Natural killer cell (primary cell): ENCODE results near the gene IL10. TPM values are rescaled to one million over a fixed set of nuclear protein-coding genes. Genes with fewer than 3 reads are reported as not detected.

Experiments
- ATAC-seq, 3 donors: fragments of 150-1000 bp in 2 of 3; fragments of 200-7000 bp in 1 of 3; cut with Tn5 transposase; 1 replicate in 1 of 3; 2 replicates in 2 of 3; pipeline ENCODE4 v1.10.0; 2021; ENCODE audit warnings: mild to moderate bottlenecking in 2 of 3, moderate library complexity in 2 of 3
- DNase-seq, 2 donors: peaks; one replicate each; pipeline versions ENCODE4 v3.0.0 to v3.0.0-alpha.2; 2013 to 2021; ENCODE audit warnings: mixed read lengths in 1 of 2
- H3K27ac ChIP-seq: one replicate; pipeline ENCODE4 v1.5.1; 2013; ENCODE audit warnings: mild to moderate bottlenecking, low read length
- H3K27me3 ChIP-seq: one replicate; pipeline ENCODE4 v1.6.1; 2013; ENCODE audit warnings: low read length; ENCODE audit not compliant: control insufficient read depth, insufficient read depth
- H3K36me3 ChIP-seq: one replicate; pipeline ENCODE4 v1.6.1; 2013; ENCODE audit warnings: low read length; ENCODE audit not compliant: control insufficient read depth, insufficient read depth
- H3K4me1 ChIP-seq: one replicate; pipeline ENCODE4 v1.6.1; 2013; ENCODE audit warnings: low read length; ENCODE audit not compliant: control insufficient read depth, insufficient read depth
- H3K4me3 ChIP-seq: one replicate; pipeline ENCODE4 v1.5.1; 2013; ENCODE audit warnings: low read length
- H3K9me3 ChIP-seq: one replicate; pipeline ENCODE4 v1.6.1; 2013; ENCODE audit warnings: low read length; ENCODE audit not compliant: control insufficient read depth, insufficient read depth
- H3K27ac Mint-ChIP-seq, 2 donors: one replicate each; pipeline ENCODE4 v1.8.0; 2022; ENCODE audit warnings: mild to moderate bottlenecking in 2 of 2, mixed read lengths in 2 of 2, moderate library complexity in 1 of 2
- H3K27me3 Mint-ChIP-seq, 2 donors: one replicate each; pipeline ENCODE4 v1.8.0; 2022; ENCODE audit warnings: low read depth in 2 of 2, mixed read lengths in 2 of 2
- H3K36me3 Mint-ChIP-seq: one replicate; pipeline ENCODE4 v1.8.0; 2022; ENCODE audit warnings: mixed read lengths
- H3K4me1 Mint-ChIP-seq, 2 donors: one replicate each; pipeline ENCODE4 v1.8.0; 2022; ENCODE audit warnings: mixed read lengths in 2 of 2
- H3K4me3 Mint-ChIP-seq: one replicate; pipeline ENCODE4 v1.8.0; 2022; ENCODE audit warnings: mild to moderate bottlenecking, moderate library complexity, mixed read lengths
- H3K9me3 Mint-ChIP-seq, 2 donors: one replicate each; pipeline ENCODE4 v1.8.0; 2022; ENCODE audit warnings: mixed read lengths in 2 of 2
- CTCF ChIP-seq: fragments of 200-600 bp; IDR thresholded peaks from one replicate; pipeline ENCODE4 v1.8.0; 2022; ENCODE audit warnings: antibody characterized with exemption
- WGBS: methylation state at CpG from one replicate; pipeline ENCODE4 v1.1.7; 2013; ENCODE audit warnings: missing lambda C conversion rate; ENCODE audit not compliant: insufficient coverage; 5-methylcytosine and 5-hydroxymethylcytosine counted together
- intact Hi-C: fragments of 100-400 bp; cut with micrococcal nuclease; formaldehyde crosslinking; loops from one replicate; pipeline ENCODE4 v1.14.2; 2022
- total RNA-seq, 4 donors: library from RNA; stranded (reverse); fragments of 120-200 nt in 1 of 4; gene quantifications; one replicate each; pipeline versions ENCODE4 v1.2.3 to v1.2.4, GENCODE V29; 2013 to 2022

The IL10 gene
- total RNA-seq, 3 donors from 2014 or later (not counting 1 experiment from before 2014, with no cell fraction given), result 1.0 TPM; not detected in 2

GRCh38 chr1:206803221-206803730 lies 31.0 kb upstream of the IL10 start:
- no peaks in the 10 kb centered on the region for H3K36me3 Mint-ChIP-seq
- ATAC-seq, result peak; percentile 88 to 89 (median 89)
- TF ChIP-seq CTCF, result no peak
- Histone ChIP-seq H3K27me3 (no peaks in the 10 kb centered on the region), H3K4me1 (peaks cover 18% of the 10 kb centered on the region), H3K4me3 (no peak overlapping the region), H3K9me3 (no peaks in the 10 kb centered on the region), H3K27ac (peak overlapping the region; percentile 61), H3K36me3 (no peaks in the 10 kb centered on the region)
- 64% methylated on average over 8 of the region's 8 CpGs for WGBS
- no peak overlapping the region for H3K4me3 Mint-ChIP-seq
- DNase-seq, result peak; percentile 20 to 96
- peaks cover 0 to 13% of the 10 kb centered on the region in 2 donors for H3K4me1 Mint-ChIP-seq
- intact Hi-C loops, result loop anchor here (5.0 to 10.0 kb wide), 2 partner anchors 36 to 168 kb away; partner anchors contain the start of gene DYRK3
- H3K27me3 Mint-ChIP-seq, result peaks cover 22 to 49% of the 10 kb centered on the region in 2 donors
- H3K27ac Mint-ChIP-seq, result peak overlapping the region in 1 of 2 donors; percentile 76
- H3K9me3 Mint-ChIP-seq, result no peaks in the 10 kb centered on the region

GRCh38 chr1:206802401-206802800 lies 30.1 kb upstream of the IL10 start:
- peak in 1 of 2 donors; percentile 37 for DNase-seq

GRCh38 chr1:206801467-206801866 lies 29.2 kb upstream of the IL10 start:
- H3K27me3 Mint-ChIP-seq, result peaks cover 18 to 50% of the 10 kb centered on the region in 2 donors
- H3K4me3 Mint-ChIP-seq, result no peak overlapping the region
- no peaks in the 10 kb centered on the region for H3K36me3 Mint-ChIP-seq
- H3K27ac Mint-ChIP-seq, result no peak overlapping the region
- Histone ChIP-seq H3K9me3 (no peaks in the 10 kb centered on the region), H3K4me3 (no peak overlapping the region), H3K27me3 (no peaks in the 10 kb centered on the region), H3K36me3 (no peaks in the 10 kb centered on the region), H3K27ac (no peak overlapping the region), H3K4me1 (peaks cover 22% of the 10 kb centered on the region)
- WGBS, result 88% methylated on average over 1 of the region's 1 CpG
- intact Hi-C loops, result loop anchor here (5.0 to 10.0 kb wide), 2 partner anchors 34 to 167 kb away; partner anchors contain the start of gene DYRK3
- H3K9me3 Mint-ChIP-seq, result no peaks in the 10 kb centered on the region
- no peak for DNase-seq
- TF ChIP-seq CTCF, result no peak
- ATAC-seq, result no peak
- H3K4me1 Mint-ChIP-seq, result peaks cover 0 to 13% of the 10 kb centered on the region in 2 donors

More at GRCh38 chr1:206802401-206802800, 30.1 kb upstream of the IL10 start:
- H3K27me3 Mint-ChIP-seq, result peaks cover 22 to 56% of the 10 kb centered on the region in 2 donors
- peaks cover 22% of the 10 kb centered on the region for H3K4me1 ChIP-seq
- no peak overlapping the region for H3K4me3 ChIP-seq
- no peak for TF ChIP-seq CTCF
- intact Hi-C loops, result loop anchor here (5.0 to 10.0 kb wide), 2 partner anchors 35 to 168 kb away; partner anchors contain the start of gene DYRK3
- peak overlapping the region; percentile 51 for H3K27ac ChIP-seq
- H3K36me3 ChIP-seq, result no peaks in the 10 kb centered on the region
- no peak overlapping the region for H3K4me3 Mint-ChIP-seq
- ATAC-seq, result no peak
- H3K9me3 Mint-ChIP-seq, result no peaks in the 10 kb centered on the region
- 78% methylated on average over 4 of the region's 4 CpGs for WGBS
- peaks cover 0 to 13% of the 10 kb centered on the region in 2 donors for H3K4me1 Mint-ChIP-seq
- H3K9me3 ChIP-seq, result no peaks in the 10 kb centered on the region
- no peaks in the 10 kb centered on the region for H3K36me3 Mint-ChIP-seq
- peak overlapping the region in 1 of 2 donors; percentile 76 for H3K27ac Mint-ChIP-seq
- H3K27me3 ChIP-seq, result no peaks in the 10 kb centered on the region
